ENCODE results near the gene ACADL.
"Not testable (repeated sequence)": the region's sequence is repeated elsewhere in the genome, so short reads cannot be mapped to it uniquely, and the experiment has no call there.

Gene ACADL

DNA sequence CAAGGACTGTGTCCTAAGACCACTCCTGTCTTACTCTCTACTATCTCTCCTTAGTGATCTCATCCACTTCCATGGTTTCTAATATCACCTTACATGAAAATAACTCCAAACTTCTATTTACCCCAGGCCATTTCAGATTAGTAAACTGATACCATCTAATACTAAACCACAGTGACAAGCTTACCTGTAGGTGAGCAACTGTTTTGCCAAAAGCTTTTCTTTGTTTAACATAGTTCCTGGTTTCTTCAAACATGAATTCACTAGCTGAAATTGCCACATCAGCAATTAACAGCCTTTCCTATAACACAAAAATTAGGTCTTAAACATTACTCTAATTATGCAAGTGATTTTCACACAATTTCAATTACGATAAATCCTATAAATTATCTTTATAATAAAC, 22.1 kb downstream of the ACADL start:
- H3K4me1 ChIP-seq (ENCODE audit: control insufficient read depth, insufficient read depth, low read length) = no peaks in the 10 kb centered on the region
- H3K36me3 ChIP-seq (ENCODE audit: control insufficient read depth, insufficient read depth, low read length) = no peaks in the 10 kb centered on the region
- no peak overlapping the region for H3K9ac ChIP-seq (ENCODE audit: low read depth, low read length)
- no peaks in the 10 kb centered on the region for H3K9me3 ChIP-seq (ENCODE audit: control insufficient read depth, insufficient read depth, low read length)
- no peak overlapping the region for H3K27ac ChIP-seq (ENCODE audit: low read depth, low read length)
- no peaks in the 10 kb centered on the region for H3K27me3 ChIP-seq (ENCODE audit: control insufficient read depth, insufficient read depth, low read length)
- H3K4me3 ChIP-seq (ENCODE audit: low read depth, low read length) = no peak overlapping the region

DNA sequence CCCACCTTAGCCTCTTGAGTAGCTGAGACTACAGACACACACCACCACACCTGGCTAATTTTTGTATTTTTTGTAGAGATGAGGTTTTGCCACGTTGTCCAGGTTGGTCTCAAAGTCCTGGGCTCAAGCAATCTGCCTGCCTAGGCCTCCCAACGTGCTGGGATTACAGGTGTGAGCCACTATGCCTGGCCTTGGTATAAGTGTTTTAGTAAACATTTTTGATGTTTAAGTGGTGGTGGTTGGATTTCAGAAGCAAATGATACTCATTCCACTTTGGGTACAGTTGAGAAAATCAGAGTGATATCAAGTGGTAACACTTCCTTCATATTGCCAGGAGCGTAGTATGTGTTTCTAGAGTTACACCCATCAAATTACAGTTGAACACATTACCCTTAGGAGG, 25.4 kb downstream of the ACADL start:
- H3K36me3 ChIP-seq (ENCODE audit: control insufficient read depth, insufficient read depth, low read length) = no peaks in the 10 kb centered on the region
- H3K9me3 ChIP-seq (ENCODE audit: control insufficient read depth, insufficient read depth, low read length) = no peaks in the 10 kb centered on the region
- H3K9ac ChIP-seq (ENCODE audit: low read depth, low read length) = no peak overlapping the region
- no peaks in the 10 kb centered on the region for H3K4me1 ChIP-seq (ENCODE audit: control insufficient read depth, insufficient read depth, low read length)
- H3K27ac ChIP-seq (ENCODE audit: low read depth, low read length) = no peak overlapping the region
- H3K27me3 ChIP-seq (ENCODE audit: control insufficient read depth, insufficient read depth, low read length) = no peaks in the 10 kb centered on the region
- no peak overlapping the region for H3K4me3 ChIP-seq (ENCODE audit: low read depth, low read length)

DNA sequence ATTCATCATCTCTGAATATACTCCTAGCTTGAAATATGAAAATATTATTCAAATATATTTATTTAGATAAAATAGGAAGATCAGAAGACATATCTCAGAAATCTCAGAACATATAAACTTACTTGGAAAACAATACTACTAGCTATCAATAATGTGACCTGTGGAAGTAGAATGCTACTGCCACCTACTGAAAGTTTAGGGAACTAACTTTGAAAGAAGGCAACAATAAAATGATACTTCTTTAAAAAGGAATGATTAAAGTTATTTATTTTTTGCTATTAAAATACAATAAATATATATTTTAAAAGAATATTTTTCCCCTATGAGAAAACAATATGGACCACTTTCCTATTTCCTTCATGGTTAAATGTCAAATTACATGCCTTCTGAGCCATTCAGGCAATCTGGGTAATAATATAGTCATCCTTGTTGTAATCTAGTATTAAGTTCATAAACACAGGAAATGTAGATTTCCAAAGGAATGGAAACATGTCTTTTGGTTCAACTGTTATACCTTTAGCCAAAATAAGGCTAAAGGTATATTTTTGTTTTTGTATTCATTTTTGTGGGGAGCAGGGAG, 26.0 kb downstream of the ACADL start:
- no peaks in the 10 kb centered on the region for H3K4me1 ChIP-seq (ENCODE audit: control insufficient read depth, insufficient read depth, low read length)
- H3K36me3 ChIP-seq (ENCODE audit: control insufficient read depth, insufficient read depth, low read length) = no peaks in the 10 kb centered on the region
- no peak overlapping the region for H3K9ac ChIP-seq (ENCODE audit: low read depth, low read length)
- no peak overlapping the region for H3K4me3 ChIP-seq (ENCODE audit: low read depth, low read length)
- H3K27ac ChIP-seq (ENCODE audit: low read depth, low read length) = no peak overlapping the region
- H3K27me3 ChIP-seq (ENCODE audit: control insufficient read depth, insufficient read depth, low read length) = no peaks in the 10 kb centered on the region
- H3K9me3 ChIP-seq (ENCODE audit: control insufficient read depth, insufficient read depth, low read length) = no peaks in the 10 kb centered on the region

DNA sequence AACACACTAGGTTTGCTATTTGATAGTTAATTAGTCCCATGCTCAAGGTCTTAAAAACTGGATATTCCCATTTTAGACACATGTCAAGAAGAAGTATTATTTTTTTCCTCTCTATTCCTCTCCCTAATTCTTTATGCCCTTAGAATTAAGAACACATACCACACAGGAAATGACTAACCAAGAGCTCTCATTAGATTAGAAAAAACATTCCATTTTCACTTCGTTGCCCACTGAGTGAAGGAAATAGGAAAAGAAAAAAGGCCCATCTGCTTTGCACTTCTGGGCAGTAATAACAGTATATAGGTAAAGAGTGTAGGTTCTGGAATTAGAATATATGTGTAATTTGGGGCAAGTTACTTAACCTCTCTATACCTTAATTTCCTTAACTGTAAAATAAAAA, 26.9 kb downstream of the ACADL start:
- Histone ChIP-seq H3K36me3 (ENCODE audit: control insufficient read depth, insufficient read depth, low read length) (no peaks in the 10 kb centered on the region), H3K4me1 (ENCODE audit: control insufficient read depth, insufficient read depth, low read length) (no peaks in the 10 kb centered on the region), H3K9ac (ENCODE audit: low read depth, low read length) (no peak overlapping the region), H3K27me3 (ENCODE audit: control insufficient read depth, insufficient read depth, low read length) (no peaks in the 10 kb centered on the region), H3K4me3 (ENCODE audit: low read depth, low read length) (no peak overlapping the region), H3K27ac (ENCODE audit: low read depth, low read length) (no peak overlapping the region), H3K9me3 (ENCODE audit: control insufficient read depth, insufficient read depth, low read length) (no peaks in the 10 kb centered on the region)

DNA sequence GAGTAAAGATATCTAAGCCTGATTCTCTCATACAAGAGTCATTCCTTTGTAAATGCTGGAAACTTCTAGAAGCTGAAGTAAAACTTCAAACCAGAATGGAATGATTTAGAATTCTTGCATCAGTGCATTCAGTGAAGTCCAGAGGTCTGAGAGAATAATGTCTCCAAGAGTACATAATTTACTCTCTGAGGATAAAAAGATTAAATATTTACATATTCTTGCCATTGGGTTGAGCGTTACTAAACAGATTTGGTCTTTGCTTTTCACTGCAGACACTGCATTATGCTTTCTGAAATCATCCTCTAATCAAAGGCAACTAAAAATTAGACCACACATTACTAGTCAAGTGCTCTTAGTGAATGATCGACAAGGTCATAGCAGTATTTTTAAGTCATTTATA, 27.5 kb downstream of the ACADL start:
- H3K36me3 ChIP-seq (ENCODE audit: control insufficient read depth, insufficient read depth, low read length) = no peaks in the 10 kb centered on the region

DNA sequence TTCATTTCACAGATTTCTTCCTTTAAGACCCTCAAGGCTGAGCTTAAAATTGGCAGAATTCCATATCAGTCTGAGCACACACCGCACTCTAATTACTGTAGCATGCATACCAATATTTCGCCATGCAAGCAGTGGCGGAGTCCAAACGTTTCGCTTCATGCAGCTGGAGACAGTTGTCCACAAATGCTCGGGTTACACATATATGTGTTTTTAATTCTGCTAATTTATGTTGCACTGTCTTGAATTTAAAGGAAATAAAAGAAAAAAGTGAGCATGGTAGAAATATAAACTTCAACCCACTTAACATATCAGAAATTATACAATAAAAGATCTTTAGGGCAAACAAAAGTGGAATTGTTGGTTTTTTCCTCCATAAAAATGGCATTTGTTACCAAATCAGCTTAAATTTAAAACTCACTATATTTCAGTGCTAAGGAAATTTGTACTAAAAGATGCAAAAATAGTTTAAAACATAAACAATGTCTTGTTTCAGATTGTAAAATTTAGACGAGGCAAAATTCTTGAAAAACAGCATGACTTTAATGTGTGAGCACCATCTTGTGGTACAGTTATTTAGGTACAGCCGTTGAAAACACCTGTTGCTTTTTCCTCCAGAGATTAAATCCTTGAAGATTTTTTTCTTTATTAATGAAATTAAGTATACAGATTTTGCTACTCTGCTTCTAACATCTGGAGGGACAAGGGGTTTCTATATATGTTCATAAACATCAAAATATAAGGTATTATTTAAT, 30.0 kb downstream of the ACADL start:
- Histone ChIP-seq H3K4me1 (ENCODE audit: control insufficient read depth, insufficient read depth, low read length) (no peaks in the 10 kb centered on the region), H3K9ac (ENCODE audit: low read depth, low read length) (no peak overlapping the region), H3K4me3 (ENCODE audit: low read depth, low read length) (no peak overlapping the region), H3K27ac (ENCODE audit: low read depth, low read length) (no peak overlapping the region), H3K27me3 (ENCODE audit: control insufficient read depth, insufficient read depth, low read length) (no peaks in the 10 kb centered on the region), H3K36me3 (ENCODE audit: control insufficient read depth, insufficient read depth, low read length) (no peaks in the 10 kb centered on the region), H3K9me3 (ENCODE audit: control insufficient read depth, insufficient read depth, low read length) (no peaks in the 10 kb centered on the region)

More for the DNA sequence above, 27.5 kb downstream of the ACADL start:
- H3K4me1 ChIP-seq (ENCODE audit: control insufficient read depth, insufficient read depth, low read length) = no peaks in the 10 kb centered on the region
- H3K9ac ChIP-seq (ENCODE audit: low read depth, low read length) = no peak overlapping the region
- no peak overlapping the region for H3K27ac ChIP-seq (ENCODE audit: low read depth, low read length)
- no peaks in the 10 kb centered on the region for H3K9me3 ChIP-seq (ENCODE audit: control insufficient read depth, insufficient read depth, low read length)
- H3K27me3 ChIP-seq (ENCODE audit: control insufficient read depth, insufficient read depth, low read length) = no peaks in the 10 kb centered on the region
- H3K4me3 ChIP-seq (ENCODE audit: low read depth, low read length) = no peak overlapping the region

DNA sequence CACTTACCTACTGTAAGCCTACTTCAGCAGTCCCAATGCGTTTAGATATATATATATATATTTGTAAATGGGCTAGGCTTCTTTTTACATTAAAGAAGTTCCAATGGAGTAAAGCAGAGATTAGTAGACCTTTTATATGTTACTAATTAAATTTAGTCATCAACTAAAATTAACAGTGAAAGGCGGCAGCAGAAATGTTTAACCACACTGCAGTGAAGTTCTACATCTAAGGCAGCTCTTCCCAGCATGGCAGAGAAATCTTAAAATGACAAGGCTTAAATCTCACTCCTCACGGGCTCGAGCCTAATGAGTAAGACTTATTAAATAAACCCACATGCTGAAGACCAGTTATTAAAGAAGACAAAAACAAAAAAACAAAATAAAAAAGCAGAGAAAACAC, 34.9 kb downstream of the ACADL start:
- H3K27ac ChIP-seq (ENCODE audit: low read depth, low read length) = no peak overlapping the region
- H3K36me3 ChIP-seq (ENCODE audit: control insufficient read depth, insufficient read depth, low read length) = no peaks in the 10 kb centered on the region
- no peaks in the 10 kb centered on the region for H3K27me3 ChIP-seq (ENCODE audit: control insufficient read depth, insufficient read depth, low read length)

DNA sequence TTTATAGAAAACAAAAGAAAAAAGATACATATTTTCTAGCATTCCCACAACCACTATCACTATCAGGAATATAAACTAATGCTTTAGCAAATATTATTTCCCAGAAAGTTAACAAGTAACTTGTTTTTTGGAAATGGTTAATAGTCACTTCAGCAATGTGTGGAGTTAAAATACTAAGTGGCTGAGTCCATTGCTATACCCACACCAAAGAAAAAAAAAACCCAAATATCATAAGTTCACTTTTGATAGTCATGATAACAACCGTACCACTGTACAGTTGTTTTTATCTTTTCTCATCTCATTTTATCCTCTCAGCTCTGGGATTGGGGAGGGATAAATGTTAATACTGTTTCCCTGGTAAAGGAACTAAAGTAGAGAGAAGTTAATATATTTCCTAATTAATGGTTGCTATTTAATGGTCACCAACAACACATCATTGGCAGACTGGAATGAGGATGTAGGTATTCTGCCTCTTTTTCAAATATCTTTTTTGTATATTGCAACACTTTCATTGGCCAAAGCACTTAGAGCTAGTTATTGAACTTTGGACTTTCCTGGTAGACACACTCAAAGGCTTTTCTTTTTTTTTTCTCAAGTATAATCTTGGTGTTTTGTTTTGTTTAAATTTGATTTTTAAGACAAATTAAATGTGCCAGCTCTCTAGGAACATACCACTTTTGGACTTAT, 35.7 kb downstream of the ACADL start:
- H3K27me3 ChIP-seq (ENCODE audit: control insufficient read depth, insufficient read depth, low read length) = no peaks in the 10 kb centered on the region
- H3K4me3 ChIP-seq (ENCODE audit: low read depth, low read length) = no peak overlapping the region
- H3K9me3 ChIP-seq (ENCODE audit: control insufficient read depth, insufficient read depth, low read length) = no peaks in the 10 kb centered on the region
- H3K27ac ChIP-seq (ENCODE audit: low read depth, low read length) = no peak overlapping the region
- no peak overlapping the region for H3K9ac ChIP-seq (ENCODE audit: low read depth, low read length)
- no peaks in the 10 kb centered on the region for H3K36me3 ChIP-seq (ENCODE audit: control insufficient read depth, insufficient read depth, low read length)
- H3K4me1 ChIP-seq (ENCODE audit: control insufficient read depth, insufficient read depth, low read length) = no peaks in the 10 kb centered on the region

More for the DNA sequence above, 34.9 kb downstream of the ACADL start:
- Histone ChIP-seq H3K4me3 (ENCODE audit: low read depth, low read length) (no peak overlapping the region), H3K4me1 (ENCODE audit: control insufficient read depth, insufficient read depth, low read length) (no peaks in the 10 kb centered on the region), H3K9me3 (ENCODE audit: control insufficient read depth, insufficient read depth, low read length) (no peaks in the 10 kb centered on the region), H3K9ac (ENCODE audit: low read depth, low read length) (no peak overlapping the region)

DNA sequence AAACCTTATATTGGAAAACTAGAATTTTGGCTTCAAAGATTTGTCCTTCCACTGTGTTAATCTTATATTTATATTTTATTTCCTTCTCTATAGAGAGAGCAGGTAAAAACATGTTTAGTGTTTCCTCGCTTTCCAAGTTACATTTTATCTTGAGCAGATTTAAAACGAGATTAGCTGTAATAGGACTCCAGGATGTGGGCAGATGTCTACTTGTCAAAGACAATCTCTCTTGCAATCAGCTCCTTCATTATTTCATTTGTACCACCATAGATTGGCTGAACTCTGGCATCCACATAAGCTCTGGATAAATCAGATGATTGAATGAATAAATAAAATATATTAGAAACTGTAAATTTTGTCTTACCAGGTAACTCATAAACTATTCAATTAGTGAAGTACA, 36.5 kb downstream of the ACADL start:
- H3K4me1 ChIP-seq (ENCODE audit: control insufficient read depth, insufficient read depth, low read length) = no peaks in the 10 kb centered on the region
- H3K4me3 ChIP-seq (ENCODE audit: low read depth, low read length) = no peak overlapping the region
- peaks cover 4% of the 10 kb centered on the region; the same call in 1 of the 2 replicates for H3K9me3 ChIP-seq (ENCODE audit: control insufficient read depth, insufficient read depth, low read length)
- no peaks in the 10 kb centered on the region for H3K27me3 ChIP-seq (ENCODE audit: control insufficient read depth, insufficient read depth, low read length)
- no peak overlapping the region for H3K9ac ChIP-seq (ENCODE audit: low read depth, low read length)
- no peak overlapping the region for H3K27ac ChIP-seq (ENCODE audit: low read depth, low read length)
- no peaks in the 10 kb centered on the region for H3K36me3 ChIP-seq (ENCODE audit: control insufficient read depth, insufficient read depth, low read length)

DNA sequence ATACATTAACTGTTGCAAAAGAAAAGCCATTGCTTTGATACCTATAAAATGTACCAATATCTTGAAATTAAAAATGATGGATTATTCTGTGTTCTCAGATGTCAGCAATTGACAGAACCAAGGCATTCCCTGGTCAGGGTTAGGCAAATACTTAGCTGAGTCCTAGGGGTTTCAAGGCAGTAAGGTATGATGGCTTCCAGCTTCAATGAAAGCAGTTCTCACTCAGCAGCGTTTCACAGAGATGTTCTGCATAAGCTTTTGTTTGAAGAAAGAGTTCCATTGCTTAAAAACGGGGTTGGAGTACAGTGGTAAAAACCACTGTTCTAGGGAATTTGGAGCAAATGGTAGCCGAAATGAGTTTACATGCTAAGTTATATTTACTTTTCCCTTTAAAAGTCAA, 37.1 kb downstream of the ACADL start:
- no peaks in the 10 kb centered on the region for H3K36me3 ChIP-seq (ENCODE audit: control insufficient read depth, insufficient read depth, low read length)
- no peak overlapping the region for H3K9ac ChIP-seq (ENCODE audit: low read depth, low read length)
- no peak overlapping the region for H3K27ac ChIP-seq (ENCODE audit: low read depth, low read length)
- no peaks in the 10 kb centered on the region for H3K4me1 ChIP-seq (ENCODE audit: control insufficient read depth, insufficient read depth, low read length)
- H3K27me3 ChIP-seq (ENCODE audit: control insufficient read depth, insufficient read depth, low read length) = no peaks in the 10 kb centered on the region
- no peak overlapping the region for H3K4me3 ChIP-seq (ENCODE audit: low read depth, low read length)
- H3K9me3 ChIP-seq (ENCODE audit: control insufficient read depth, insufficient read depth, low read length) = peaks cover 9% of the 10 kb centered on the region; the same call in 1 of the 2 replicates

DNA sequence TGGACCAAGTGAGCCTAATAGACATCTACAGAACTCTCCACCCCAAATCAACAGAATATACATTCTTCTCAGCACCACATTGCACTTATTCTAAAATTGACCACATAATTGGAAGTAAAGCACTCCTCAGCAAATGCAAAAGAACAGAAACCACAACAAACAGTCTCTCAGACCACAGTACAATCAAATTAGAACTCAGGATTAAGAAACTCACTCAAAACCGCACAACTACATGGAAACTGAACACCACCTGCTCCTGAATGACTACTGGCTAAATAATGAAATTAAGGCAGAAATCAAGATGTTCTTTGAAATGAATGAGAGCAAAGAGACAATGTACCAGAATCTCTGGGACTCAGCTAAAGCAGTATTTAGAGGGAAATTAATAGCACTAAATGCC, 41.3 kb downstream of the ACADL start:
- not testable (repeated sequence) for H3K36me3 ChIP-seq (ENCODE audit: control insufficient read depth, insufficient read depth, low read length); H3K27me3 ChIP-seq (ENCODE audit: control insufficient read depth, insufficient read depth, low read length); H3K9me3 ChIP-seq (ENCODE audit: control insufficient read depth, insufficient read depth, low read length); H3K4me3 ChIP-seq (ENCODE audit: low read depth, low read length); H3K27ac ChIP-seq (ENCODE audit: low read depth, low read length); H3K9ac ChIP-seq (ENCODE audit: low read depth, low read length)
- H3K4me1 ChIP-seq (ENCODE audit: control insufficient read depth, insufficient read depth, low read length) = peaks cover 21% of the 10 kb centered on the region
